Hepatocyte (in vitro differentiated cells): ENCODE results near the gene EIF3B. TPM values are rescaled to one million over a fixed set of nuclear protein-coding genes. Genes with fewer than 3 reads are reported as not detected.

Experiments used
- DNase-seq: peaks from one replicate; pipeline ENCODE4 v3.0.0-alpha.2; 2016; ENCODE audit warnings: low spot score
- H2AFZ ChIP-seq: fragments of 200-600 bp; sonication (generic); 2 replicates; pipeline ENCODE4 v1.6.0; 2016; ENCODE audit warnings: antibody characterized with exemption, mild to moderate bottlenecking
- H3K27ac ChIP-seq: fragments of 200-600 bp; sonication (generic); 2 replicates; pipeline ENCODE4 v1.5.1; 2016; ENCODE audit warnings: mild to moderate bottlenecking
- H3K27me3 ChIP-seq: fragments of 200-600 bp; sonication (generic); 2 replicates; pipeline ENCODE4 v1.6.1; 2016
- H3K36me3 ChIP-seq: fragments of 200-600 bp; sonication (generic); replicated peaks from 2 replicates; pipeline ENCODE4 v1.5.1; 2016; ENCODE audit warnings: low read depth; ENCODE audit not compliant: insufficient read depth
- H3K4me1 ChIP-seq: fragments of 200-600 bp; sonication (generic); 2 replicates; pipeline ENCODE4 v1.5.1; 2016; ENCODE audit warnings: mild to moderate bottlenecking, moderate library complexity; ENCODE audit not compliant: insufficient read depth
- H3K4me2 ChIP-seq: fragments of 200-600 bp; sonication (generic); 2 replicates; pipeline ENCODE4 v1.6.0; 2016
- H3K4me3 ChIP-seq: fragments of 200-600 bp; sonication (generic); 2 replicates; pipeline ENCODE4 v1.5.1; 2016; ENCODE audit warnings: mild to moderate bottlenecking
- H3K79me2 ChIP-seq: fragments of 200-600 bp; sonication (generic); 2 replicates; pipeline ENCODE4 v1.6.0; 2017; ENCODE audit warnings: mild to moderate bottlenecking
- H3K9me2 ChIP-seq: fragments of 200-600 bp; sonication (generic); replicated peaks from 2 replicates; pipeline ENCODE4 v1.6.0; 2017; ENCODE audit warnings: mild to moderate bottlenecking; ENCODE audit not compliant: insufficient read depth
- H3K9me3 ChIP-seq: fragments of 200-600 bp; sonication (generic); 2 replicates; pipeline ENCODE4 v1.5.1; 2016; ENCODE audit warnings: low read depth, mild to moderate bottlenecking
- H4K20me1 ChIP-seq: fragments of 200-600 bp; sonication (generic); 2 replicates; pipeline ENCODE4 v1.6.0; 2016; ENCODE audit warnings: mild to moderate bottlenecking; ENCODE audit not compliant: insufficient read depth, poor library complexity, severe bottlenecking
- EZH2 ChIP-seq: fragments of 200-600 bp; sonication (generic); IDR thresholded peaks from 2 replicates; pipeline ENCODE4 v1.6.1; 2016; ENCODE audit warnings: antibody characterized with exemption, mild to moderate bottlenecking, borderline replicate concordance
- EZH2phosphoT487 ChIP-seq: fragments of 200-600 bp; sonication (generic); IDR thresholded peaks from one replicate; pipeline ENCODE4 v1.6.1; 2018; ENCODE audit warnings: antibody characterized with exemption, mild to moderate bottlenecking, low read depth, moderate library complexity; ENCODE audit not compliant: unreplicated experiment, severe bottlenecking
- WGBS: methylation state at CpG from one replicate; pipeline ENCODE4 v1.1.6; 2016; ENCODE audit warnings: low lambda C conversion rate; ENCODE audit errors: missing lambda C conversion rate; 5-methylcytosine and 5-hydroxymethylcytosine counted together
- polyA plus RNA-seq: library from polyadenylated mRNA; unstranded; fragments of >200 nt; fragmentation: Nextera tagmentation; extraction: Ambion mirVana; gene quantifications from 2 replicates; pipeline ENCODE4 v1.2.1, GENCODE V29; 2016
- total RNA-seq: library from RNA; depleted of rRNA; stranded (reverse); fragments of >200 nt; gene quantifications from 2 replicates; pipeline ENCODE4 v1.2.3, GENCODE V29; 2014
- TF ChIP-seq, protein P1 (sequence below): fragments of 200-600 bp; sonication (generic); IDR thresholded peaks from 2 replicates; pipeline ENCODE4 v1.5.1; 2016; ENCODE audit warnings: antibody characterized with exemption, mild to moderate bottlenecking; ENCODE audit not compliant: poor library complexity

EIF3B gene
- total and polyA plus RNA-seq, 2 experiments from 2014 or later: 122 to 145 TPM

- Histone ChIP-seq H3K9me3 (no peaks in the 10 kb centered on the region), H3K9me2 (no peaks in the 10 kb centered on the region), H3K27ac (no peak overlapping the region), H3K27me3 (no peaks in the 10 kb centered on the region), H3K79me2 (peaks cover 2% of the 10 kb centered on the region), H4K20me1 (peaks cover 13% of the 10 kb centered on the region), H3K4me1 (no peaks in the 10 kb centered on the region), H2AFZ (no peak overlapping the region), H3K4me2 (no peak overlapping the region), H3K36me3 (no peaks in the 10 kb centered on the region), H3K4me3 (no peak overlapping the region)
- no peak for DNase-seq
- 66% methylated on average over 5 of the region's 5 CpGs for WGBS
- TF ChIP-seq, protein P1, sequence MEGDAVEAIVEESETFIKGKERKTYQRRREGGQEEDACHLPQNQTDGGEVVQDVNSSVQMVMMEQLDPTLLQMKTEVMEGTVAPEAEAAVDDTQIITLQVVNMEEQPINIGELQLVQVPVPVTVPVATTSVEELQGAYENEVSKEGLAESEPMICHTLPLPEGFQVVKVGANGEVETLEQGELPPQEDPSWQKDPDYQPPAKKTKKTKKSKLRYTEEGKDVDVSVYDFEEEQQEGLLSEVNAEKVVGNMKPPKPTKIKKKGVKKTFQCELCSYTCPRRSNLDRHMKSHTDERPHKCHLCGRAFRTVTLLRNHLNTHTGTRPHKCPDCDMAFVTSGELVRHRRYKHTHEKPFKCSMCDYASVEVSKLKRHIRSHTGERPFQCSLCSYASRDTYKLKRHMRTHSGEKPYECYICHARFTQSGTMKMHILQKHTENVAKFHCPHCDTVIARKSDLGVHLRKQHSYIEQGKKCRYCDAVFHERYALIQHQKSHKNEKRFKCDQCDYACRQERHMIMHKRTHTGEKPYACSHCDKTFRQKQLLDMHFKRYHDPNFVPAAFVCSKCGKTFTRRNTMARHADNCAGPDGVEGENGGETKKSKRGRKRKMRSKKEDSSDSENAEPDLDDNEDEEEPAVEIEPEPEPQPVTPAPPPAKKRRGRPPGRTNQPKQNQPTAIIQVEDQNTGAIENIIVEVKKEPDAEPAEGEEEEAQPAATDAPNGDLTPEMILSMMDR: no peak
- TF ChIP-seq EZH2phosphoT487 (no peak), EZH2 (no peak)
These were observed 26.6 kb downstream of the EIF3B start for GRCh38 chr7:2381227-2381626.

- Histone ChIP-seq H3K27me3 (no peaks in the 10 kb centered on the region), H4K20me1 (peaks cover 11% of the 10 kb centered on the region), H2AFZ (no peak overlapping the region), H3K36me3 (no peaks in the 10 kb centered on the region), H3K4me2 (no peak overlapping the region), H3K4me3 (no peak overlapping the region), H3K27ac (no peak overlapping the region), H3K79me2 (peaks cover 2% of the 10 kb centered on the region), H3K9me2 (no peaks in the 10 kb centered on the region), H3K9me3 (no peaks in the 10 kb centered on the region), H3K4me1 (no peaks in the 10 kb centered on the region)
- TF ChIP-seq EZH2phosphoT487: no peak
- TF ChIP-seq EZH2: no peak
- TF ChIP-seq, protein P1: no peak
- no peak for DNase-seq
- WGBS: 96% methylated on average over 19 of the region's 21 CpGs
These were observed 27.4 kb downstream of the EIF3B start for GRCh38 chr7:2381881-2382509.

GRCh38 chr7:2383543-2384274 is 29.1 kb downstream of the EIF3B start:
- no peak overlapping the region for H3K27ac ChIP-seq
- no peaks in the 10 kb centered on the region for H3K79me2 ChIP-seq
- WGBS: 90% methylated on average over 13 of the region's 29 CpGs
- no peak for TF ChIP-seq EZH2
- TF ChIP-seq, protein P1: no peak
- TF ChIP-seq EZH2phosphoT487: no peak
- H3K9me3 ChIP-seq: no peaks in the 10 kb centered on the region
- no peaks in the 10 kb centered on the region for H3K4me1 ChIP-seq
- H4K20me1 ChIP-seq: peaks cover 2% of the 10 kb centered on the region
- H3K36me3 ChIP-seq: no peaks in the 10 kb centered on the region
- H3K9me2 ChIP-seq: no peaks in the 10 kb centered on the region
- DNase-seq: no peak
- H3K4me3 ChIP-seq: no peak overlapping the region
- no peaks in the 10 kb centered on the region for H3K27me3 ChIP-seq
- H3K4me2 ChIP-seq: no peak overlapping the region
- H2AFZ ChIP-seq: no peak overlapping the region
